Measurements from ENCODE around the gene OAT.
A peak's percentile ranks its signal among the peaks of the same experiment; 100 is the strongest.

The OAT gene

DNA sequence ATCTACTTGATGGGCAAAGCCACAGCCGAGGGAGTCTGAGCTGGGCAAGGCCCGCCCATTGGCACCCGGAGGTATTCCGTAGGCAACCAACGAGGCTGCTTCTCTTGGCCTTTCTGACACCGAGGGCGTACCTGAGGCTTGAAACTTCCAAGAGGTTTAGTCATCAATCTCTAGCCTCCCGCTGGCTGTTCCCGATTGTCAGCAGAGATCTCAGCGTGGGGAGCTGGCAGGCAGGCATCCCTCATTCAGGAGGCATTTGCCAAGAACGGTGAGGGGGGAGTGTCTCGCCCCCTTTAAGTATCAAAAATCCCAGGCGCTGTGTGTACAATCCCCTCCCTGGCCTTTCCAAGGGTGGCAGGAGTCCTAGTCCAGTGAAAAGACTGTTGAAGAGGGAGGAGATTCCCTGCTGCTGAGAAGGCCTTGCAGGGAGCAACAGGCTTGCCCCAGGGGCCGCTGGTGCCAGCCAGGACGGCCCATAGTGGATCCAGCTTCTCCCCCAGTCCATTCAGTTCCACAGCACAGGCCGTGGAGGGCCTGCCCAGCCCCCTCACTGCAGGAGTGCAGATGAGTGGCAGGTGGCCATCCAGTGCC lies 39.7 kb downstream of the OAT start:
- Histone ChIP-seq H3K4me3 (ENCODE audit: low read length in 2 of 2) (no peak overlapping the region), H3K27me3 (ENCODE audit: control insufficient read depth in 3 of 3, insufficient read depth in 3 of 3, low read depth in 1 of 3, low read length in 3 of 3) (peaks cover 0 to 28% (median 3%) of the 10 kb centered on the region in 3 experiments), H3K4me2 (ENCODE audit: insufficient read depth, low read length, poor library complexity, severe bottlenecking) (no peak overlapping the region), H3K9ac (ENCODE audit: low read depth, low read length, poor library complexity) (no peak overlapping the region), H3K36me3 (replicated peaks in 1 of 2; ENCODE audit: control insufficient read depth in 2 of 2, insufficient read depth in 2 of 2, low read length in 2 of 2) (no peaks in the 10 kb centered on the region), H3K23ac (ENCODE audit: low read depth, low read length, poor library complexity) (no peak overlapping the region), H2BK15ac (ENCODE audit: low read length) (no peak overlapping the region), H3K27ac (replicated peaks; ENCODE audit: low read length) (no peak overlapping the region), H3K4me1 (ENCODE audit: control insufficient read depth in 2 of 2, insufficient read depth in 1 of 2, low read depth in 1 of 2, low read length in 2 of 2) (peaks cover 0 to 5% of the 10 kb centered on the region in 2 donors), H3K79me1 (ENCODE audit: low read depth, low read length) (no peaks in the 10 kb centered on the region), H2AK5ac (ENCODE audit: low read depth, low read length) (no peak overlapping the region), H3K14ac (ENCODE audit: low read length) (no peak overlapping the region), H3K4ac (ENCODE audit: low read length) (no peak overlapping the region), H3K9me3 (replicated peaks in 1 of 2; ENCODE audit: control insufficient read depth in 2 of 2, insufficient read depth in 1 of 2, low read depth in 1 of 2, low read length in 2 of 2) (no peaks in the 10 kb centered on the region), H2AFZ (ENCODE audit: low read length) (no peak overlapping the region), H4K91ac (ENCODE audit: low read depth, low read length, poor library complexity) (no peak overlapping the region), H2BK5ac (ENCODE audit: low read length) (no peak overlapping the region), H4K8ac (ENCODE audit: low read depth, low read length) (no peak overlapping the region), H2BK120ac (ENCODE audit: low read depth, low read length) (no peak overlapping the region), H3K18ac (ENCODE audit: low read length) (peak overlapping the region; percentile 63), H2BK12ac (ENCODE audit: low read length) (no peak overlapping the region)
- no CpG with 5 or more reads among the region's 16 CpGs for WGBS, 2 donors (ENCODE audit: extremely low coverage in 2 of 2, insufficient read length in 2 of 2, insufficient replicate concordance in 1 of 2)
- no peak for DNase-seq (ENCODE audit: low spot score)

DNA sequence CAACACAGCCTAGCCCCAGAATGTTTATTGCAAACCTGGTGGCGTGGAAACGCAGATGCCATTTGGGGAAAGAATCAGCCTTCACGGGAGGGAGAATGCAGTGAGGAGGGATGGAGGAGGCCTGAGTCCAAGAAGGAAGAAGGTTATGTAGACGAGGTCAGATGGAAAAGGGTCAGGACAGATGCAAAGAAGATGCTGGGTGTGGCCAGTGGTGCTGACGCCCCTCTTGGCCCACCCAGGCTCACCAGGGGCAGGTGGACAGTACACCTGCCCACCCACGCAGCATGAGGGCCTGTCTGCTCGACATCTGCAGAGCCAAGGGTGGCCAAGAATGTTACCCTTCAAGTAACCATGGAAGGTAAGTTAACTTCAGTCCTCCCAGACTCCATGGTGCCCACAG lies 40.5 kb downstream of the OAT start:
- no peak overlapping the region for H3K4ac ChIP-seq (ENCODE audit: low read length)
- H2AK5ac ChIP-seq (ENCODE audit: low read depth, low read length) = no peak overlapping the region
- H3K27me3 ChIP-seq (ENCODE audit: control insufficient read depth in 3 of 3, insufficient read depth in 3 of 3, low read depth in 1 of 3, low read length in 3 of 3) = peaks cover 0 to 32% (median 3%) of the 10 kb centered on the region in 3 experiments
- H3K79me1 ChIP-seq (ENCODE audit: low read depth, low read length) = no peaks in the 10 kb centered on the region
- no CpG with 5 or more reads among the region's 7 CpGs for WGBS, 2 donors (ENCODE audit: extremely low coverage in 2 of 2, insufficient read length in 2 of 2, insufficient replicate concordance in 1 of 2)
- no peak overlapping the region for H3K4me3 ChIP-seq (ENCODE audit: low read length in 2 of 2)
- H3K23ac ChIP-seq (ENCODE audit: low read depth, low read length, poor library complexity) = no peak overlapping the region
- no peak overlapping the region for H3K4me2 ChIP-seq (ENCODE audit: insufficient read depth, low read length, poor library complexity, severe bottlenecking)
- H3K27ac ChIP-seq (replicated peaks; ENCODE audit: low read length) = no peak overlapping the region
- H3K4me1 ChIP-seq (ENCODE audit: control insufficient read depth in 2 of 2, insufficient read depth in 1 of 2, low read depth in 1 of 2, low read length in 2 of 2) = peaks cover 0 to 5% of the 10 kb centered on the region in 2 donors
- H2BK15ac ChIP-seq (ENCODE audit: low read length) = no peak overlapping the region
- H3K14ac ChIP-seq (ENCODE audit: low read length) = peak overlapping the region; percentile 47
- no peak overlapping the region for H2BK120ac ChIP-seq (ENCODE audit: low read depth, low read length)
- H3K9me3 ChIP-seq (replicated peaks in 1 of 2; ENCODE audit: control insufficient read depth in 2 of 2, insufficient read depth in 1 of 2, low read depth in 1 of 2, low read length in 2 of 2) = no peaks in the 10 kb centered on the region
- no peak overlapping the region for H4K8ac ChIP-seq (ENCODE audit: low read depth, low read length)
- no peak overlapping the region for H2BK5ac ChIP-seq (ENCODE audit: low read length)
- no peak overlapping the region for H2AFZ ChIP-seq (ENCODE audit: low read length)
- H4K91ac ChIP-seq (ENCODE audit: low read depth, low read length, poor library complexity) = no peak overlapping the region
- no peak for DNase-seq (ENCODE audit: low spot score)
- H3K36me3 ChIP-seq (replicated peaks in 1 of 2; ENCODE audit: control insufficient read depth in 2 of 2, insufficient read depth in 2 of 2, low read length in 2 of 2) = no peaks in the 10 kb centered on the region
- H3K18ac ChIP-seq (ENCODE audit: low read length) = no peak overlapping the region
- H2BK12ac ChIP-seq (ENCODE audit: low read length) = no peak overlapping the region
- no peak overlapping the region for H3K9ac ChIP-seq (ENCODE audit: low read depth, low read length, poor library complexity)

DNA sequence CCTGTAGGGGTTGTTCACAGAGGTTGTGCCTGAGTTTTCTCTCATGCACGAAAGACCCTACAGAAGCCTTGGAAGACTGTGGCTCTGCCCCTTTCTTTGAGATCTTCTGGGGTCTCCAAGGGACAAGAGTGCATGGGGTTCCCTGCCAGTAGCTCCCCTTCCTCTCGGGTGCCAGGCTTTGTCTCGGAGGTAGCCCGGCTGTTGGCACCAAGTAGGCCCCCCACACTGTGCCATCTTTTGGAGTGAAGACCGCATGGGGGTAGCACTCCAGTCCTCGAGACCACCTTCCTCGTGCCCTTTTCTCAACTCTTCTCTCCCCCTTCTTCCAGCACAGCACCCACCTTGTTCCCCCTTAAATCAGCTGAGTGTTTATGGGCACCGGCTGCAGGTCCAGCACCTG lies 41.6 kb downstream of the OAT start:
- no peaks in the 10 kb centered on the region for H3K79me1 ChIP-seq (ENCODE audit: low read depth, low read length)
- no CpG with 5 or more reads among the region's 8 CpGs for WGBS, 2 donors (ENCODE audit: extremely low coverage in 2 of 2, insufficient read length in 2 of 2, insufficient replicate concordance in 1 of 2)
- no peak overlapping the region for H2BK5ac ChIP-seq (ENCODE audit: low read length)
- no peak overlapping the region for H2AFZ ChIP-seq (ENCODE audit: low read length)
- H3K4me3 ChIP-seq (ENCODE audit: low read length in 2 of 2) = no peak overlapping the region
- no peak overlapping the region for H2BK120ac ChIP-seq (ENCODE audit: low read depth, low read length)
- no peak for DNase-seq (ENCODE audit: low spot score)
- no peak overlapping the region for H3K18ac ChIP-seq (ENCODE audit: low read length)
- H3K27me3 ChIP-seq (ENCODE audit: control insufficient read depth in 3 of 3, insufficient read depth in 3 of 3, low read depth in 1 of 3, low read length in 3 of 3) = peaks cover 0 to 42% (median 3%) of the 10 kb centered on the region in 3 experiments
- H3K9me3 ChIP-seq (replicated peaks in 1 of 2; ENCODE audit: control insufficient read depth in 2 of 2, insufficient read depth in 1 of 2, low read depth in 1 of 2, low read length in 2 of 2) = no peaks in the 10 kb centered on the region
- H3K4ac ChIP-seq (ENCODE audit: low read length) = no peak overlapping the region
- H2BK12ac ChIP-seq (ENCODE audit: low read length) = no peak overlapping the region
- H3K4me2 ChIP-seq (ENCODE audit: insufficient read depth, low read length, poor library complexity, severe bottlenecking) = no peak overlapping the region
- H3K36me3 ChIP-seq (replicated peaks in 1 of 2; ENCODE audit: control insufficient read depth in 2 of 2, insufficient read depth in 2 of 2, low read length in 2 of 2) = no peaks in the 10 kb centered on the region
- no peak overlapping the region for H3K23ac ChIP-seq (ENCODE audit: low read depth, low read length, poor library complexity)
- peaks cover 0 to 5% of the 10 kb centered on the region in 2 donors for H3K4me1 ChIP-seq (ENCODE audit: control insufficient read depth in 2 of 2, insufficient read depth in 1 of 2, low read depth in 1 of 2, low read length in 2 of 2)
- no peak overlapping the region for H3K14ac ChIP-seq (ENCODE audit: low read length)
- no peak overlapping the region for H3K9ac ChIP-seq (ENCODE audit: low read depth, low read length, poor library complexity)
- H2BK15ac ChIP-seq (ENCODE audit: low read length) = no peak overlapping the region
- H3K27ac ChIP-seq (replicated peaks; ENCODE audit: low read length) = no peak overlapping the region
- no peak overlapping the region for H2AK5ac ChIP-seq (ENCODE audit: low read depth, low read length)
- H4K91ac ChIP-seq (ENCODE audit: low read depth, low read length, poor library complexity) = no peak overlapping the region
- H4K8ac ChIP-seq (ENCODE audit: low read depth, low read length) = no peak overlapping the region

DNA sequence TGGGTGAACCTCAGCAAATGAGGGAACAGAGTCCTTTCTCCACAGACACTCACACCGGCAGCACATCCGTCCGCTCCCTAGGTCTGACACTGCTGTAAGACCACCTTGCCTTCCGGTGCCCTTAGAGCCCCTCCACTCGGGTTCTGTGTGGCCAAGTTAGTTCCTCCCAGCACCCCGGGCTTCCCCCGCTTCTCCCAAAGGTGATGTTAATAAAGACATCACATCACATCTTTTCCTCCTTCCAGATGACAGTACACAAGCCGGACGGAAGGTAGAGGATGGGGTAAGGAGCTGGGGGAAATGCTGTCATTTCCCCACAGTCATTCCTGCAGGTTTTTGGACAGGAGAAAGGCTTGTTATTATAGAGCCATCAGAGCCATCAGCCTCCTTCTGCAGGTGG lies 42.3 kb downstream of the OAT start:
- H3K9ac ChIP-seq (ENCODE audit: low read depth, low read length, poor library complexity) = no peak overlapping the region
- no peak overlapping the region for H2AFZ ChIP-seq (ENCODE audit: low read length)
- no peaks in the 10 kb centered on the region for H3K9me3 ChIP-seq (replicated peaks in 1 of 2; ENCODE audit: control insufficient read depth in 2 of 2, insufficient read depth in 1 of 2, low read depth in 1 of 2, low read length in 2 of 2)
- no peak overlapping the region for H2BK15ac ChIP-seq (ENCODE audit: low read length)
- no peak overlapping the region for H2BK5ac ChIP-seq (ENCODE audit: low read length)
- H2BK12ac ChIP-seq (ENCODE audit: low read length) = no peak overlapping the region
- no peak overlapping the region for H3K4ac ChIP-seq (ENCODE audit: low read length)
- H3K36me3 ChIP-seq (replicated peaks in 1 of 2; ENCODE audit: control insufficient read depth in 2 of 2, insufficient read depth in 2 of 2, low read length in 2 of 2) = no peaks in the 10 kb centered on the region
- no peak overlapping the region for H3K14ac ChIP-seq (ENCODE audit: low read length)
- no peak overlapping the region for H3K23ac ChIP-seq (ENCODE audit: low read depth, low read length, poor library complexity)
- H2BK120ac ChIP-seq (ENCODE audit: low read depth, low read length) = no peak overlapping the region
- H3K27me3 ChIP-seq (ENCODE audit: control insufficient read depth in 3 of 3, insufficient read depth in 3 of 3, low read depth in 1 of 3, low read length in 3 of 3) = peaks cover 0 to 46% (median 3%) of the 10 kb centered on the region in 3 experiments
- H3K27ac ChIP-seq (replicated peaks; ENCODE audit: low read length) = no peak overlapping the region
- no CpG with 5 or more reads among the region's 9 CpGs for WGBS, 2 donors (ENCODE audit: extremely low coverage in 2 of 2, insufficient read length in 2 of 2, insufficient replicate concordance in 1 of 2)
- no peak overlapping the region for H2AK5ac ChIP-seq (ENCODE audit: low read depth, low read length)
- no peak overlapping the region for H3K18ac ChIP-seq (ENCODE audit: low read length)
- H3K79me1 ChIP-seq (ENCODE audit: low read depth, low read length) = no peaks in the 10 kb centered on the region
- H4K8ac ChIP-seq (ENCODE audit: low read depth, low read length) = no peak overlapping the region
- no peak overlapping the region for H4K91ac ChIP-seq (ENCODE audit: low read depth, low read length, poor library complexity)
- DNase-seq (ENCODE audit: low spot score) = no peak
- H3K4me2 ChIP-seq (ENCODE audit: insufficient read depth, low read length, poor library complexity, severe bottlenecking) = no peak overlapping the region
- H3K4me3 ChIP-seq (ENCODE audit: low read length in 2 of 2) = no peak overlapping the region
- peaks cover 0 to 5% of the 10 kb centered on the region in 2 donors for H3K4me1 ChIP-seq (ENCODE audit: control insufficient read depth in 2 of 2, insufficient read depth in 1 of 2, low read depth in 1 of 2, low read length in 2 of 2)
